ENCODE measurements around the gene GAS7.

The GAS7 gene

GRCh38 chr17:10092595-10092994, 105.8 kb downstream of the GAS7 start:
- no peaks in the 10 kb centered on the region for H3K27me3 ChIP-seq (ENCODE audit: insufficient read depth, low read depth, severe bottlenecking)
- H3K4me3 ChIP-seq (ENCODE audit: low read depth, low read length), result no peak overlapping the region
- no peak for DNase-seq
- H3K9me3 ChIP-seq (ENCODE audit: severe bottlenecking), result peaks cover 3% of the 10 kb centered on the region
- H3K27ac ChIP-seq, result no peak overlapping the region
- H3K36me3 ChIP-seq, result no peaks in the 10 kb centered on the region
- TF ChIP-seq CTCF (IDR thresholded peaks at IDR 0.05; ENCODE audit: low read depth, low read length), result no peak

- DNase-seq, result no peak
- TF ChIP-seq CTCF (IDR thresholded peaks at IDR 0.05; ENCODE audit: low read depth, low read length), result no peak
- no peaks in the 10 kb centered on the region for H3K36me3 ChIP-seq
- peaks cover 3% of the 10 kb centered on the region for H3K9me3 ChIP-seq (ENCODE audit: severe bottlenecking)
- H3K27ac ChIP-seq, result no peak overlapping the region
- no peak overlapping the region for H3K4me3 ChIP-seq (ENCODE audit: low read depth, low read length)
- H3K27me3 ChIP-seq (ENCODE audit: insufficient read depth, low read depth, severe bottlenecking), result no peaks in the 10 kb centered on the region
Measured at GRCh38 chr17:10091046-10091445, 107.4 kb downstream of the GAS7 start.

GRCh38 chr17:10089196-10089804, 109.1 kb downstream of the GAS7 start:
- H3K27ac ChIP-seq, result no peak overlapping the region
- H3K27me3 ChIP-seq (ENCODE audit: insufficient read depth, low read depth, severe bottlenecking), result no peaks in the 10 kb centered on the region
- DNase-seq, result no peak
- no peak overlapping the region for H3K4me3 ChIP-seq (ENCODE audit: low read depth, low read length)
- peaks cover 3% of the 10 kb centered on the region for H3K9me3 ChIP-seq (ENCODE audit: severe bottlenecking)
- no peak for TF ChIP-seq CTCF (IDR thresholded peaks at IDR 0.05; ENCODE audit: low read depth, low read length)
- H3K36me3 ChIP-seq, result no peaks in the 10 kb centered on the region

- TF ChIP-seq CTCF (IDR thresholded peaks at IDR 0.05; ENCODE audit: low read depth, low read length), result no peak
- Histone ChIP-seq H3K27me3 (ENCODE audit: insufficient read depth, low read depth, severe bottlenecking) (no peaks in the 10 kb centered on the region), H3K27ac (no peak overlapping the region), H3K9me3 (ENCODE audit: severe bottlenecking) (peaks cover 4% of the 10 kb centered on the region), H3K4me3 (ENCODE audit: low read depth, low read length) (no peak overlapping the region), H3K36me3 (no peaks in the 10 kb centered on the region)
- DNase-seq, result peak; percentile 10
Measured at GRCh38 chr17:10088444-10088843, 110.0 kb downstream of the GAS7 start.

- no peak overlapping the region for H3K27ac ChIP-seq
- peaks cover 4% of the 10 kb centered on the region for H3K9me3 ChIP-seq (ENCODE audit: severe bottlenecking)
- H3K4me3 ChIP-seq (ENCODE audit: low read depth, low read length), result no peak overlapping the region
- no peak for TF ChIP-seq CTCF (IDR thresholded peaks at IDR 0.05; ENCODE audit: low read depth, low read length)
- no peaks in the 10 kb centered on the region for H3K36me3 ChIP-seq
- H3K27me3 ChIP-seq (ENCODE audit: insufficient read depth, low read depth, severe bottlenecking), result no peaks in the 10 kb centered on the region
- no peak for DNase-seq
Measured at GRCh38 chr17:10087355-10087754, 111.1 kb downstream of the GAS7 start.

- DNase-seq, result no peak
- Histone ChIP-seq H3K27ac (no peak overlapping the region), H3K36me3 (no peaks in the 10 kb centered on the region), H3K27me3 (ENCODE audit: insufficient read depth, low read depth, severe bottlenecking) (no peaks in the 10 kb centered on the region), H3K9me3 (ENCODE audit: severe bottlenecking) (peaks cover 4% of the 10 kb centered on the region), H3K4me3 (ENCODE audit: low read depth, low read length) (no peak overlapping the region)
- TF ChIP-seq CTCF (IDR thresholded peaks at IDR 0.05; ENCODE audit: low read depth, low read length), result no peak
Measured at GRCh38 chr17:10083864-10084263, 114.5 kb downstream of the GAS7 start.
